Lung microvascular endothelial cell (primary cell): ENCODE measurements around the gene HNRNPR. TPM values are rescaled to one million over a fixed set of nuclear protein-coding genes. Genes with fewer than 3 reads are reported as not detected.
A peak's percentile ranks its signal among the peaks of the same experiment; 100 is the strongest.
"Not testable (repeated sequence)": the region's sequence is repeated elsewhere in the genome, so short reads cannot be mapped to it uniquely, and the experiment has no call there.

Experiments
- DNase-seq, 2 donors: peaks; one replicate each; pipeline versions ENCODE4 v3.0.0 to v3.0.0-alpha.2; 2010; ENCODE audit warnings: low read depth in 2 of 2
- total RNA-seq: library from RNA; depleted of rRNA; stranded (reverse); fragments of >200 nt; gene quantifications from 2 replicates; pipeline ENCODE4 v1.2.1, GENCODE V29; 2014

The HNRNPR gene
- total RNA-seq, 1 donor from 2014 or later, result 53.6 TPM

- no peak for DNase-seq
Observed at GRCh38 chr1:23331713-23332112, 12.4 kb downstream of the HNRNPR start.

GRCh38 chr1:23330846-23331245, 13.2 kb downstream of the HNRNPR start:
- no peak for DNase-seq

GRCh38 chr1:23325393-23325792, 18.7 kb downstream of the HNRNPR start:
- no peak for DNase-seq

- DNase-seq, result no peak
Observed at GRCh38 chr1:23322770-23323169, 21.3 kb downstream of the HNRNPR start.

GRCh38 chr1:23310280-23310679, 33.8 kb downstream of the HNRNPR start:
- DNase-seq, result not testable (repeated sequence)

GRCh38 chr1:23304140-23304620, 39.9 kb downstream of the HNRNPR start:
- peak in 1 of 2 donors; percentile 5 for DNase-seq

- DNase-seq, result peak in 1 of 2 donors; percentile 24
Observed at GRCh38 chr1:23303524-23303923, 40.6 kb downstream of the HNRNPR start.

- no peak for DNase-seq
Observed at GRCh38 chr1:23296931-23297330, 47.2 kb downstream of the HNRNPR start.

- DNase-seq, result peak in 1 of 2 donors; percentile 33
Observed at GRCh38 chr1:23291706-23292105, 52.4 kb downstream of the HNRNPR start.

- peak in 1 of 2 donors; percentile 90 for DNase-seq
Observed at GRCh38 chr1:23290836-23291565, 53.1 kb downstream of the HNRNPR start.

- DNase-seq, result no peak
Observed at GRCh38 chr1:23288671-23289070, 55.4 kb downstream of the HNRNPR start.

GRCh38 chr1:23288201-23288600, 55.9 kb downstream of the HNRNPR start:
- no peak for DNase-seq

- no peak for DNase-seq
Observed at GRCh38 chr1:23286401-23286800, 57.7 kb downstream of the HNRNPR start.

GRCh38 chr1:23283667-23284602, 60.1 kb downstream of the HNRNPR start:
- peak in 1 of 2 donors; percentile 20 for DNase-seq

GRCh38 chr1:23282957-23283356, 61.1 kb downstream of the HNRNPR start:
- DNase-seq, result peak in 1 of 2 donors; percentile 74

GRCh38 chr1:23278717-23279116, 65.4 kb downstream of the HNRNPR start:
- DNase-seq, result no peak

GRCh38 chr1:23276531-23276930, 67.6 kb downstream of the HNRNPR start:
- DNase-seq, result no peak

- no peak for DNase-seq
Observed at GRCh38 chr1:23274134-23274505, 70.0 kb downstream of the HNRNPR start.

GRCh38 chr1:23273450-23274133, 70.5 kb downstream of the HNRNPR start:
- peak in 1 of 2 donors; percentile 98 for DNase-seq

GRCh38 chr1:23263380-23263887, 80.7 kb downstream of the HNRNPR start:
- no peak for DNase-seq

GRCh38 chr1:23258082-23258481, 86.0 kb downstream of the HNRNPR start:
- not testable (repeated sequence) for DNase-seq
